Activated naive CD8-positive, alpha-beta T cell treated with anti-CD3 and anti-CD28 coated beads, Interleukin-2, amount 50 U/mL, for 24 hours (primary cell): ENCODE results near the gene DNAH17.

Experiments used
- ATAC-seq: fragments of 150-1000 bp; cut with Tn5 transposase; one replicate; pipeline ENCODE4 v1.10.0; 2021
- DNase-seq: peaks from one replicate; pipeline ENCODE4 v3.0.0; 2021
- H3K27ac Mint-ChIP-seq: one replicate; pipeline ENCODE4 v1.8.0; 2021; ENCODE audit warnings: mild to moderate bottlenecking, mixed read lengths
- H3K27me3 Mint-ChIP-seq: one replicate; pipeline ENCODE4 v1.8.0; 2021; ENCODE audit warnings: mixed read lengths
- H3K36me3 Mint-ChIP-seq: one replicate; pipeline ENCODE4 v1.8.0; 2021; ENCODE audit warnings: low read depth, mixed read lengths
- H3K4me1 Mint-ChIP-seq: one replicate; pipeline ENCODE4 v1.8.0; 2021; ENCODE audit warnings: mixed read lengths
- H3K4me3 Mint-ChIP-seq: one replicate; pipeline ENCODE4 v1.8.0; 2021; ENCODE audit warnings: mild to moderate bottlenecking, moderate library complexity, mixed read lengths
- H3K9me3 Mint-ChIP-seq: one replicate; pipeline ENCODE4 v1.8.0; 2021; ENCODE audit warnings: mixed read lengths

The DNAH17 gene

GRCh38 chr17:78532311-78532710 lies 44.9 kb downstream of the DNAH17 start:
- H3K27ac Mint-ChIP-seq: no peak overlapping the region
- ATAC-seq (no peak), DNase-seq (no peak)
- H3K27me3 Mint-ChIP-seq: no peaks in the 10 kb centered on the region
- H3K4me1 Mint-ChIP-seq: peaks cover 22% of the 10 kb centered on the region
- H3K36me3 Mint-ChIP-seq: no peaks in the 10 kb centered on the region
- H3K9me3 Mint-ChIP-seq: no peaks in the 10 kb centered on the region
- no peak overlapping the region for H3K4me3 Mint-ChIP-seq

- H3K27ac Mint-ChIP-seq: no peak overlapping the region
- H3K27me3 Mint-ChIP-seq: no peaks in the 10 kb centered on the region
- H3K4me1 Mint-ChIP-seq: peaks cover 19% of the 10 kb centered on the region
- no peaks in the 10 kb centered on the region for H3K36me3 Mint-ChIP-seq
- H3K9me3 Mint-ChIP-seq: no peaks in the 10 kb centered on the region
- DNase-seq (no peak), ATAC-seq (no peak)
- no peak overlapping the region for H3K4me3 Mint-ChIP-seq
Measured at GRCh38 chr17:78530675-78531074, 46.5 kb downstream of the DNAH17 start.

- DNase-seq: no peak
- H3K9me3 Mint-ChIP-seq: no peaks in the 10 kb centered on the region
Measured at GRCh38 chr17:78529871-78530670, 47.1 kb downstream of the DNAH17 start.

GRCh38 chr17:78529251-78529650 lies 47.9 kb downstream of the DNAH17 start:
- Mint-ChIP-seq H3K4me1 (peaks cover 7% of the 10 kb centered on the region), H3K27me3 (no peaks in the 10 kb centered on the region), H3K36me3 (no peaks in the 10 kb centered on the region), H3K9me3 (no peaks in the 10 kb centered on the region), H3K27ac (no peak overlapping the region), H3K4me3 (no peak overlapping the region)
- DNase-seq: no peak
- no peak for ATAC-seq

More at GRCh38 chr17:78529871-78530670, 47.1 kb downstream of the DNAH17 start:
- H3K36me3 Mint-ChIP-seq: no peaks in the 10 kb centered on the region
- H3K27ac Mint-ChIP-seq: no peak overlapping the region
- H3K4me1 Mint-ChIP-seq: peaks cover 13% of the 10 kb centered on the region
- no peak for ATAC-seq
- H3K4me3 Mint-ChIP-seq: no peak overlapping the region
- H3K27me3 Mint-ChIP-seq: no peaks in the 10 kb centered on the region

- no peak overlapping the region for H3K27ac Mint-ChIP-seq
- no peaks in the 10 kb centered on the region for H3K9me3 Mint-ChIP-seq
- H3K36me3 Mint-ChIP-seq: no peaks in the 10 kb centered on the region
- DNase-seq (no peak), ATAC-seq (no peak)
- peaks cover 7% of the 10 kb centered on the region for H3K4me1 Mint-ChIP-seq
- no peak overlapping the region for H3K4me3 Mint-ChIP-seq
- no peaks in the 10 kb centered on the region for H3K27me3 Mint-ChIP-seq
Measured at GRCh38 chr17:78528541-78528940, 48.7 kb downstream of the DNAH17 start.

- ATAC-seq (no peak), DNase-seq (no peak)
- Mint-ChIP-seq H3K27me3 (no peaks in the 10 kb centered on the region), H3K36me3 (no peaks in the 10 kb centered on the region), H3K27ac (no peak overlapping the region), H3K9me3 (no peaks in the 10 kb centered on the region), H3K4me1 (no peaks in the 10 kb centered on the region), H3K4me3 (no peak overlapping the region)
Measured at GRCh38 chr17:78527345-78527744, 49.9 kb downstream of the DNAH17 start.

GRCh38 chr17:78526231-78527025 lies 50.8 kb downstream of the DNAH17 start:
- no peaks in the 10 kb centered on the region for H3K27me3 Mint-ChIP-seq
- H3K27ac Mint-ChIP-seq: no peak overlapping the region
- ATAC-seq (peak; percentile 5), DNase-seq (no peak)
- H3K36me3 Mint-ChIP-seq: no peaks in the 10 kb centered on the region
- H3K9me3 Mint-ChIP-seq: no peaks in the 10 kb centered on the region
- no peaks in the 10 kb centered on the region for H3K4me1 Mint-ChIP-seq
- no peak overlapping the region for H3K4me3 Mint-ChIP-seq

GRCh38 chr17:78525511-78526160 lies 51.6 kb downstream of the DNAH17 start:
- no peak overlapping the region for H3K4me3 Mint-ChIP-seq
- no peaks in the 10 kb centered on the region for H3K9me3 Mint-ChIP-seq
- no peaks in the 10 kb centered on the region for H3K27me3 Mint-ChIP-seq
- no peak overlapping the region for H3K27ac Mint-ChIP-seq
- ATAC-seq (no peak), DNase-seq (no peak)
- H3K4me1 Mint-ChIP-seq: no peaks in the 10 kb centered on the region
- no peaks in the 10 kb centered on the region for H3K36me3 Mint-ChIP-seq

GRCh38 chr17:78524870-78525510 lies 52.2 kb downstream of the DNAH17 start:
- Mint-ChIP-seq H3K4me1 (no peaks in the 10 kb centered on the region), H3K9me3 (no peaks in the 10 kb centered on the region), H3K4me3 (no peak overlapping the region), H3K36me3 (no peaks in the 10 kb centered on the region), H3K27ac (no peak overlapping the region), H3K27me3 (no peaks in the 10 kb centered on the region)
- no peak for DNase-seq
- ATAC-seq: no peak

GRCh38 chr17:78523934-78524655 lies 53.1 kb downstream of the DNAH17 start:
- no peak for DNase-seq
- no peaks in the 10 kb centered on the region for H3K9me3 Mint-ChIP-seq
- no peaks in the 10 kb centered on the region for H3K36me3 Mint-ChIP-seq
- H3K27ac Mint-ChIP-seq: no peak overlapping the region
- H3K4me1 Mint-ChIP-seq: no peaks in the 10 kb centered on the region
- H3K27me3 Mint-ChIP-seq: no peaks in the 10 kb centered on the region
- ATAC-seq: no peak
- no peak overlapping the region for H3K4me3 Mint-ChIP-seq

- no peak overlapping the region for H3K4me3 Mint-ChIP-seq
- ATAC-seq (no peak), DNase-seq (no peak)
- no peaks in the 10 kb centered on the region for H3K27me3 Mint-ChIP-seq
- no peaks in the 10 kb centered on the region for H3K4me1 Mint-ChIP-seq
- H3K9me3 Mint-ChIP-seq: no peaks in the 10 kb centered on the region
- H3K36me3 Mint-ChIP-seq: no peaks in the 10 kb centered on the region
- no peak overlapping the region for H3K27ac Mint-ChIP-seq
Measured at GRCh38 chr17:78522031-78522809, 55.0 kb downstream of the DNAH17 start.

GRCh38 chr17:78517421-78517820 lies 59.8 kb downstream of the DNAH17 start:
- no peaks in the 10 kb centered on the region for H3K36me3 Mint-ChIP-seq
- no peaks in the 10 kb centered on the region for H3K4me1 Mint-ChIP-seq
- H3K9me3 Mint-ChIP-seq: no peaks in the 10 kb centered on the region
- no peak for DNase-seq
- H3K27me3 Mint-ChIP-seq: no peaks in the 10 kb centered on the region
- ATAC-seq: no peak
- no peak overlapping the region for H3K27ac Mint-ChIP-seq
- H3K4me3 Mint-ChIP-seq: no peak overlapping the region

- DNase-seq (no peak), ATAC-seq (no peak)
- Mint-ChIP-seq H3K4me3 (no peak overlapping the region), H3K27me3 (peaks cover 1% of the 10 kb centered on the region), H3K4me1 (no peaks in the 10 kb centered on the region), H3K27ac (no peak overlapping the region), H3K36me3 (no peaks in the 10 kb centered on the region), H3K9me3 (no peaks in the 10 kb centered on the region)
Measured at GRCh38 chr17:78515480-78515879, 61.7 kb downstream of the DNAH17 start.
